Glomerular visceral epithelial cell (primary cell): ENCODE results near the gene OR2AT4.
"Not testable (repeated sequence)": the region's sequence is repeated elsewhere in the genome, so short reads cannot be mapped to it uniquely, and the experiment has no call there.

ENCODE experiments used
- DNase-seq: peaks from one replicate; pipeline ENCODE4 v3.0.0-alpha.2; 2016; ENCODE audit errors: extremely low spot score

Gene OR2AT4

GRCh38 chr11:75068559-75068958 is 28.1 kb downstream of the OR2AT4 start:
- no peak for DNase-seq

GRCh38 chr11:75066061-75066460 is 30.6 kb downstream of the OR2AT4 start:
- peak; percentile 34 for DNase-seq

- DNase-seq, result no peak
Observed at GRCh38 chr11:75063741-75064314, 32.8 kb downstream of the OR2AT4 start.

GRCh38 chr11:75059299-75059698 is 37.4 kb downstream of the OR2AT4 start:
- DNase-seq, result no peak

GRCh38 chr11:75056814-75057213 is 39.9 kb downstream of the OR2AT4 start:
- DNase-seq, result no peak

- DNase-seq, result no peak
Observed at GRCh38 chr11:75055511-75055910, 41.2 kb downstream of the OR2AT4 start.

GRCh38 chr11:75052457-75052856 is 44.2 kb downstream of the OR2AT4 start:
- DNase-seq, result no peak

GRCh38 chr11:75051043-75051442 is 45.6 kb downstream of the OR2AT4 start:
- peak; percentile 71 for DNase-seq

- no peak for DNase-seq
Observed at GRCh38 chr11:75050516-75050915, 46.2 kb downstream of the OR2AT4 start.

- peak; percentile 37 for DNase-seq
Observed at GRCh38 chr11:75049501-75050266, 47.0 kb downstream of the OR2AT4 start.

- no peak for DNase-seq
Observed at GRCh38 chr11:75047191-75047590, 49.5 kb downstream of the OR2AT4 start.

GRCh38 chr11:75046668-75047067 is 50.0 kb downstream of the OR2AT4 start:
- not testable (repeated sequence) for DNase-seq

GRCh38 chr11:75044381-75045170 is 52.1 kb downstream of the OR2AT4 start:
- not testable (repeated sequence) for DNase-seq

- DNase-seq, result not testable (repeated sequence)
Observed at GRCh38 chr11:75041821-75042220, 54.9 kb downstream of the OR2AT4 start.

- DNase-seq, result no peak
Observed at GRCh38 chr11:75041263-75041662, 55.4 kb downstream of the OR2AT4 start.

- DNase-seq, result no peak
Observed at GRCh38 chr11:75040167-75040770, 56.4 kb downstream of the OR2AT4 start.

- DNase-seq, result peak; percentile 71
Observed at GRCh38 chr11:75035911-75036565, 60.6 kb downstream of the OR2AT4 start.

- no peak for DNase-seq
Observed at GRCh38 chr11:75035256-75035655, 61.4 kb downstream of the OR2AT4 start.

GRCh38 chr11:75033916-75034315 is 62.8 kb downstream of the OR2AT4 start:
- no peak for DNase-seq

GRCh38 chr11:75032550-75032935 is 64.1 kb downstream of the OR2AT4 start:
- no peak for DNase-seq

GRCh38 chr11:75031771-75032549 is 64.7 kb downstream of the OR2AT4 start:
- peak; percentile 67 for DNase-seq
